Lower leg skin (tissue), 3 donors: ENCODE data around the gene MAP4K1.

ENCODE experiments used
- POLR2A ChIP-seq, 2 donors: fragments of 450-650 bp; IDR thresholded peaks; one replicate each; pipeline ENCODE4 v1.6.1; 2016 to 2017; ENCODE audit warnings: antibody characterized with exemption in 2 of 2, mild to moderate bottlenecking in 1 of 2, moderate library complexity in 1 of 2
- TF ChIP-seq, protein P1 (sequence below), 3 donors: fragments of 450-650 bp; IDR thresholded peaks; one replicate each; pipeline ENCODE4 v1.5.1; 2016; ENCODE audit warnings: antibody characterized with exemption in 3 of 3, mild to moderate bottlenecking in 3 of 3, moderate library complexity in 2 of 3

DNA sequence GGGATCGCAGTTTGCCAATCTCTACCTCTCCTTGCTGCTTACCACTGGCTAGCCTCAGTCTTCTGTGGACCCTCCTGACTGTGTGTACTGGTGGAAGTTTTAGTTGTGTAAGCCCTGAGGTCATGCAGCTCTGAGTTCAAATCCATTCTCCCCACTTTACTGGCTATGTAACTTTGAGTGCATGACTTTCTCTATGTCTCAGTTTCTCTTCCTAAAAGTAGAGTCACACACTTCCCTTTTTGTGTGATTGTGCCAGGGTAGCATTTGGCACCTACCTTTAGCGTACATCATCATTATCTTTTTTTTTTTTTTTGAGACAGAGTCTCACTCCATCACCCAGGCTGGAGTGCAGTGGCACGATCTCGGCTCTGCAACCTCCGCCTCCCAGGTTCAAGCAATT is 70.3 kb downstream of the MAP4K1 start:
- TF ChIP-seq, protein P1, sequence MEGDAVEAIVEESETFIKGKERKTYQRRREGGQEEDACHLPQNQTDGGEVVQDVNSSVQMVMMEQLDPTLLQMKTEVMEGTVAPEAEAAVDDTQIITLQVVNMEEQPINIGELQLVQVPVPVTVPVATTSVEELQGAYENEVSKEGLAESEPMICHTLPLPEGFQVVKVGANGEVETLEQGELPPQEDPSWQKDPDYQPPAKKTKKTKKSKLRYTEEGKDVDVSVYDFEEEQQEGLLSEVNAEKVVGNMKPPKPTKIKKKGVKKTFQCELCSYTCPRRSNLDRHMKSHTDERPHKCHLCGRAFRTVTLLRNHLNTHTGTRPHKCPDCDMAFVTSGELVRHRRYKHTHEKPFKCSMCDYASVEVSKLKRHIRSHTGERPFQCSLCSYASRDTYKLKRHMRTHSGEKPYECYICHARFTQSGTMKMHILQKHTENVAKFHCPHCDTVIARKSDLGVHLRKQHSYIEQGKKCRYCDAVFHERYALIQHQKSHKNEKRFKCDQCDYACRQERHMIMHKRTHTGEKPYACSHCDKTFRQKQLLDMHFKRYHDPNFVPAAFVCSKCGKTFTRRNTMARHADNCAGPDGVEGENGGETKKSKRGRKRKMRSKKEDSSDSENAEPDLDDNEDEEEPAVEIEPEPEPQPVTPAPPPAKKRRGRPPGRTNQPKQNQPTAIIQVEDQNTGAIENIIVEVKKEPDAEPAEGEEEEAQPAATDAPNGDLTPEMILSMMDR (IDR thresholded peaks at IDR 0.05): no peak
- no peak for TF ChIP-seq POLR2A (IDR thresholded peaks at IDR 0.05)
